ENCODE measurements around the gene BANK1.

GRCh38 chr4:101942891-101943290 is 152.4 kb downstream of the BANK1 start:
- TF ChIP-seq EZH2 (IDR thresholded peaks at IDR 0.05; ENCODE audit: insufficient read depth, poor library complexity, severe bottlenecking) (no peak), EZH2phosphoT487 (IDR thresholded peaks at IDR 0.05; ENCODE audit: insufficient read depth, low read depth) (no peak)

All from GM23248 (cell line).